ENCODE results near the gene HEATR3.
"Not testable (repeated sequence)": the region's sequence is repeated elsewhere in the genome, so short reads cannot be mapped to it uniquely, and the experiment has no call there.

The HEATR3 gene

DNA sequence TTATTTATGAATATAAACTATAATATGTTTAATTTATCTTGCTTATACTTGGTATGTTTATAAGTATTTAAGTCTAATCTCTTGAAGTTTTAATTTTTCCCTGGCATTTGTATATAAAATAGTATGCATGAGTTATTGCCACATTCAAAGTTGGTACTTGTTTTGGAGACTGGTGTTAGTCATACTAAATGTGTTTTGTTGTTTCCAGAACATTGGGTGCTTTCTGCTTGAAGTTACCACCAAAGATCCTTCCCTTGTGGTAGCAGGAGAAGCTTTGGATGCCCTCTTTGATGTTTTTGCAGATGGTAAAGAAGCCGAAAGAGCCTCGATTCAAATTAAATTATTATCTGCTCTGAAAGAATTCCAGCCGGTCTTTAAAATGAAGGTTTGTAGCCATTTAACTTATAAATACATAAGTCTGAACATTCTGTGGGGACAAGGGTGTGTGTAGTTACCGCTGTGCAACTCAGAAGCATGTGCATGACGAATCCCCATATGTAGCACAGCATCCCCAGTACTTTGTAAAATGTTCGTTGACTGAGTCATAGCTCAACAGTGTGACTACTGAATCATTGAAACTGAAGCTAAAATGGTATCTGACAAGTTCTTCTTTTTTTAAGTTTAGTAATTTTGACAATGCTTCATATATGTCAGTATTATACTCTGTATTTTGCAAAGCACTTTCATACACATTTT is 36.4 kb downstream of the HEATR3 start:
- DNase-seq (ENCODE audit: low spot score): no peak

DNA sequence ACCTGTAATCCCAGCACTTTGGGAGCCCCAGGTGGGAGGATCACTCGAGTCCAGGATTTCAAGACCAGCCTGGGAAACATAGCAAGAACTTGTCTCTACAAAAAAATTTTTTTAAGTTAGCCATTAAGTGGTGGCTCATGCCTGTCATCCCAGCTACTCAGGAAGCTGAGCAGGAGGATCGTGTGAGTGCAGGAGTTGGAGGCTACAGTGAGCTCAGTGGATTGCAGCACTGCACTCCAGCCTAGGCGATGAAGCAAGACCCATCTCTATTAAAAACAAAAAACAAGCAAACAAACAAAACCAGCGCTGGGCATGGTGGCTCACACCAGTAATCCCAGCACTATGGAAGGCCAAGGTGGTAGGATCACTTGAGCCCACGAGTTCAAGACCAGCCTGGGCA is 38.0 kb downstream of the HEATR3 start:
- DNase-seq (ENCODE audit: low spot score): no peak

DNA sequence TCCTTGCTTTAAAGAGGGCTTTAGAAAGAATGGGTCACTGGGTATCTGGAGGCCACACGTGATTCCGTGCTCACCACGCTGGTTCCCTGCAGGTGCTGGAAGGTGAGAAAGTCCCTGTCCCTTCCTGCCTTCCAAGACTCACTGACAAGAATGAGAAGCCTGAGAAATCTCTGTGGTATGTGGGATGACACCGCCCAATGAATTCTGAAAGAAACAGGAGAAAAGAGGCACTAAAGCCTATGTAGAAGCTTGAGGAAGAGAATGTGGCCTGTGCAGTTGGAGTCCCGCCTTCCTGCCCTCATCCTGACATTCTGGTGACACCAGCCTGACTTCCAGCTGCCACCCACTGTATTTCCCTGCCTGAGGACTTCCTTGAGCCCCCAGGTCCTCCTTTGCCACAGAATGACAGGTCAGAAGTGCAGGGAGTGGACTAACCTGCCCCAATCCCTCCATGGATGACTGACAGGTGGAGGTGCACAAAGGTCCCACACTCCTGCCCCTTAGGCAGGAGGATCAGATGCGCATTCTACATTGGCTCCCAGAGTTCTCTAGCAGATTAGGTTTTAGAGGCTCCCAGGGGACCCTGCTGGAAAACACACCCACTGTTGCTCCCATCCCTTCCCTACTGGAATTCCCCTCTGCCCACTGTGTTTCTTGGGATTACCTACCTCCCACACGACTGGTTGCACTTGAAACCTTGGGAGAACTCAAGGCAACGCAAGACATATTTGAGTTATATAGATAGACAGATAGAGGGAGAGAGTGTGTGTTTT is 48.8 kb downstream of the HEATR3 start:
- DNase-seq (ENCODE audit: low spot score): no peak

DNA sequence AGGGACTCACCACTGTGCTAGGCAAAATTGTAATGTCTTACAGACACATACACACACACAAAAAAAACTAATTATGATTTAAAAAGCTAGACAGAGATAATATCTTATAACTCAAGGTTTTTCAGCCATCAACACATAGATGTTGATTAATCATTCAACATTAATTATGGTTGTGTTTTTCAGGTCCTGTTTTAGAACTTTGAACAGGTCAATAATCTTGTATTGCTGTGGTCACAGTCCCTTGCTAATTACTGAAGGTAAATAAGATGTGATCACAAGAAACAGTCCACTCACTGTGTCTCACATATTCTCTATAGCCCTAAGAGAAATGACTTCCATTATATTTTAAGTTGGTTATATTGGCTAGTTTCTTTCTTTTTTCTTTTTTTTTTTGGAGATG is 54.9 kb downstream of the HEATR3 start:
- DNase-seq (ENCODE audit: low spot score): no peak

DNA sequence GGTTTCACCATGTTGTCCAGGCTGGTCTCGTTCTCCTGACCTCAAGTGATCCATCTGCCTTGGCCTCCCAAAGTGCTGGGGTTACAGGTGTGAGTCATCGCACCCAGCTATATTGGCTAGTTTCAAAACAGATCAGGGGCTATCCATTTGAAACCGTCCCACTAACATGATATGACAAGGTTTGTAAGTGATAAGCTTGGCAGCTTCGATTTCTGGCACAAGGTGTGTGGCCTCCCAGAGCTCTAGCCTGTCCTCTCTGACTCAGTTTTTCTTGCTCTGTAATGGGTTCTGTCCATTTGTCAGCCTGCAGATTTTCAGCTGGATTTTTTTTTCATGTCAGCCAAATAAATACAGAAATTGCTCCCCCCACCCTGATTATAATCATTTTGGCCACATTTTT is 55.5 kb downstream of the HEATR3 start:
- no peak for DNase-seq (ENCODE audit: low spot score)

DNA sequence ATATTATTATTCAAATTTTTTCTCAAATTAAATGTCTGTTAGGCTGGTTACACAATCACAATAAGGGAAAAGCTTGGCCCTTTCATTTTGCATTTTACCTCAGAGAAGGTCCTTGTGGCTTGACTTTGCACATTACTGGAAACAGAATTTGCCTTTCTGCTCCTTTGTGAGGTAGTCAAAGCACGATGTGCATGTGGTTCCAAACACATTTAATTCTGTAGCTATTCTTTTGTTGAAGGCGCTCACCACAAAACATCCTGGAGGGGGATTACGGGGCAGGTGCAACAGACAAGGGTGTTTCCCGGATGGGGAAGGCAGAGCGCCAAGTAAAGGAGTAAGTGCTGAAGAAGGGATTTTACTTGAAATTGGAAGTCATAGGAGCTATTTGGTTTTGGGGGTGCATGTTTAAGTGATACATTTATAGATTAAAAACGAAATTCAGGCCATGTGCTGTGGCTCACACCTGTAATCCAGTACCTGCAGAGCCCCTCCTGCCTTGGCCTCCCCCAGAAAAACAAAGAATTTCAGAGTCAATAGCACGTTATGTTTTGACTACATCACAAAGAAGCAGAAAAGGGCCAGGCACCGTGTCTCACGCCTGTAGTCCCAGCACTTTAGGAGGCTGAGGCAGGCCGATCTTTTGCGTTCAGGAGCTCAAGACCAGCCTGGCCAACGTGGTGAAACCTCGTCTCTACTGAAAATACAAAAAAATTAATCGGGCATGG is 56.1 kb downstream of the HEATR3 start:
- DNase-seq (ENCODE audit: low spot score): no peak

DNA sequence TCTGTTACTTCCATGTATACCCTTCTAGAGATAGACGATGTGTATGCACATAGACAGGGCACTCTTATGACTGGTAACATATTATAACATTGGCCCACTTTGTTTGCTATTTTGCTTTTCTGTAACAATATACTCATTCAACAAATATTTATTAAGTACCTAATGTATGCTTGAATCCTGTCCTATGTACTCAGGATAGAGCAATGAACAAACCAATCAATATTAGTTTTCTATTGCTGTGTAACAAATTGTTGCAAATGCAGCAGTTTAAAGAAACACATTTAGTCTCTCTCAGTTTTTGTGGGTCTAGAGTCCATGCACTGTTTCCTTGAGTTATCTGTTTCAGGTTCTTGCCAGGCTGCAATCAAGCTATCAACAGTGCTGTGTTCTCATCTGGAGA is 57.6 kb downstream of the HEATR3 start:
- DNase-seq (ENCODE audit: low spot score): no peak

DNA sequence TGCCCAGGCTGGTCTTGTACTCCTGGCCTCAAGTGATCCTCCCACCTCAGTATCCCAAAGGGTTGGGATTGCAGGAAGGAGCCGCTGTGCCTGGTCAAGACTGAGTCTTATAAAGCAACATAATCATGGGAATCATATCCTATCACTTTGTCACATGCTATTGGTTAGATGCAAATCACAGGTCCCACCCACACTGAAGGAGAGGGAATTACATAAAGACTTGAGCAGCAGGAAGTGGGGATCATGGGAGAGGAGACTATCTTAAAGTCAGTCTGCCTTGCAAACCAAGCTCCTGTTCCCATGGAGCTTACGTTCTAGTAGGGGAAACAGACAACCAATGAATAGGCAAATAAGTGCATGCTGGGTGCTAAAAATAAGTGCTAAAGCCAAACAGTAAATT is 59.0 kb downstream of the HEATR3 start:
- DNase-seq (ENCODE audit: low spot score): no peak

DNA sequence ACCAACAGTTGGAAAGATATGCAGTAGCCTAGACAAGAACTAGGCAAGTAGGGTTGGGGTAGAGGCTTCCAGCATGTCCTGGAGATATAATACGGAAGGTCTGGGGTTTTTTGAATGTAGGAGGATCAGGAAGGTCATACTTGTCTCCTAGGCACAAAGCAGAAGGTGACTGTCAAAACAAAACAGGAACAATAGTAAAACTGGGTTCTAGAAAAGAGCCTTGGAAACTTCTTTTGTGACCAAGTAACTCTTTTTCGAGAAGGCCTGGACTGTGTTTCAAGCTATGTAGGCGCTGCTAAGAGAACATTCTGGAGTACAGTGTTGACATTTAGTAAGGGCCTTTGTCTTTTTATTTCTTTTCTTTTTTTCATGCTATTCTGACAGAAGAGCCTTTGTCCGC is 60.4 kb downstream of the HEATR3 start:
- no peak for DNase-seq (ENCODE audit: low spot score)

DNA sequence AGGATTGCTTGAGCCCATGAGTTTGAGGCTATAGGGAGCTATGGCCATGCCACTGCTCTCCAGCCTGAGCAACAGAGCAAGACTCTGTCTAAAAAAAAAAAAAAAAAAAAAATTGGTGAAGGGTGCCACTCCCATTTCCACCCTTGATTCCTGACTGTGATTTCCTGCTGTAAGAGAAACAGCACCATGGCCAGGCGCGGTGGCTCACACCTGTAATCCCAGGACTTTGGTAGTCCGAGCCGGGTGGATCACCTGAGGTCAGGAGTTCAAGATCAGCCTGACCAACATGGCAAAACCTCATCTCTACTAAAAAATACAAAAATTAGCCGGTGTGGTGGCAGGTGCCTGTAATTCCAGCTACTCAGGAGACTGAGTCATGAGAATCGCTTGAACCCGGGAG is 66.8 kb downstream of the HEATR3 start:
- not testable (repeated sequence) for DNase-seq (ENCODE audit: low spot score)

DNA sequence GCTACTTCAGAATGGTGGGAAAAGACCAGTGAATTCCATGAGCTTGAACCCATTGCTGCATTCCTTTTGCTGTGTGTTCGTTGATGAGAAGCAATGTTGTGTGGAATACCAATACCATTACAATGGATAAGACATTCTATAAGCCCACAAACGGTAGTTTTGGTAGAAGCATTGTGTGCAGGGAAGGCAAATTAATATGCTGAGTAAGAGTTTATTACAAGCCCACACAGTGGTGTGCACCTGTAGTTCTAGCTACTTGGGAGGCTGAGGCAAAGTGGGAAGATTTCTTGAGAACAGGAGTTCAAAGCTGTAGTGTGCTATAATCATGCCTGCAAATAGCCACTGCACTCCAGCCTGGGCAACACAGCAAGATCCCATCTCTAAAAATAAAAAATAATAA is 67.4 kb downstream of the HEATR3 start:
- DNase-seq (ENCODE audit: low spot score): no peak

DNA sequence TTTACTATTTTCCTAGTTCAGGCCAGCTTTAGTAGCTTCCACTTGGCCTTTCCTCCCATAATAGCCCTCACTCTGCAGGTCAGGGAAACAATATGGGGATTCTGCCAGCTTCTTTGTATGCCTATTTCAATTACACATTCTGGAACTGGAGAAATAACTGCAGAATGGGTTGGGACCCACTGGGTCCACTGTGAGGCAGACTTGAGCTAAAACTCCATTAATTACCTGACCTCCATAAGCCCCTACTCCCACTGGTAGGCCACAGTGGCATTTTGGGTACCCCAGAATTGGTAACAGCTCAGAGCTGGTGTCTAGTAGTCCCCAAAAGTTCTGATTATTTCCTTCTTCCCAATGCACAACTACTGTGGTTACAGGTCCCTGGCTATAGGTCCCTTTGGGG is 70.6 kb downstream of the HEATR3 start:
- DNase-seq (ENCODE audit: low spot score): no peak

DNA sequence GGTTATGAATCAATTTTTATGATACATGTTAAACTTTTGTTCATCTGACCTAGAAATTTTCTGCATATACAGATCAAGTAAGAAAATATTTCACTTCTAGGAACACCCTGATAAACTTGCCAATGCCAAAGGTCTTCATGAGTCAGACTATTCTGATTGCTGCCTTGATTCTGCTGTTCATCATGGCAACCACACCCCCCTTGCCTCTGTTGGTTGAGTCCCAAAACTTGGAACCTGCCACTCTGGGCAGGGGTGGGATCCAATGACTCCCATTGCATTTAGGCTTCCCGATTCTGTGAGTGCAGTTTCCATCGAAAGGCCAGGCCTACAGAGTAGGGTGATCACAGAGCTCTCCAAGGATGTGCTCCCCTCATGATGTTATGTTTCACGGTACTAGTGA is 71.5 kb downstream of the HEATR3 start:
- no peak for DNase-seq (ENCODE audit: low spot score)

DNA sequence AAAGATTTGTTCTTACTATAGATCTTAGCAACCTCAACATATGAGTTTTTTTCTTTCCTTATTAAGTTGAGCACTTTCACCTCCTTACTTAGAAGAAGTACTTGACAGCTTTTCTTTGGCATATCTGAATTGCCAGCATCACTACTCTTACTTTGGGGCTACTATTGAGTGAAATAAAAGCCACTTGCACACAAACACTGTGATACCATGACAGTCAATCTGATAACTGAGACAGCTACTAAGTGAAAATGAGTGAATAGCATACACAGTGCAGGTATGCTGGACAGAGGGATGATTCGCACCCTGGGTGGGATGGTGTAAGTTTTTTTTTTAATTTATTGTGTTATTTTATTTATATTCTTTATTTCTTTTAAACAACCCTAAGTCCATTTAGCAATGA is 73.8 kb downstream of the HEATR3 start:
- DNase-seq (ENCODE audit: low spot score): no peak

DNA sequence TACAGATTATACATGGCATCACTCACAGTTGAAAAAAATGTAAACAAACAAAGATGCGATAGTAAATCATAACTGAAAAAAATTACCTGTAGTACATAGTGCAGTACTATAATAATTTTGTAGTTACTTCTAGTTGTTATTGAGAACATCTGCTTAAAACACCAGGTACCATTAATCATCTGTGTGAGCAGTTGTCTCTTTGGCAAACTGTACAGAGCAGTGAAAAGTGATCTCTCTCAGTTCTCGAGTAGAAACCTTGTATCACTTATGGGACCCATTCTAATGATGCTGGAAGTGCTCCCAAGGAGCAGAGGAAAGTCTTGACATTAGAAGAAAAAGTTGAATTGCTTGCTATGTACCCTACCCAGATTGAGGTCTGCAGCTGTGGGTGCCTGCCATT is 78.4 kb downstream of the HEATR3 start:
- no peak for DNase-seq (ENCODE audit: low spot score)

DNA sequence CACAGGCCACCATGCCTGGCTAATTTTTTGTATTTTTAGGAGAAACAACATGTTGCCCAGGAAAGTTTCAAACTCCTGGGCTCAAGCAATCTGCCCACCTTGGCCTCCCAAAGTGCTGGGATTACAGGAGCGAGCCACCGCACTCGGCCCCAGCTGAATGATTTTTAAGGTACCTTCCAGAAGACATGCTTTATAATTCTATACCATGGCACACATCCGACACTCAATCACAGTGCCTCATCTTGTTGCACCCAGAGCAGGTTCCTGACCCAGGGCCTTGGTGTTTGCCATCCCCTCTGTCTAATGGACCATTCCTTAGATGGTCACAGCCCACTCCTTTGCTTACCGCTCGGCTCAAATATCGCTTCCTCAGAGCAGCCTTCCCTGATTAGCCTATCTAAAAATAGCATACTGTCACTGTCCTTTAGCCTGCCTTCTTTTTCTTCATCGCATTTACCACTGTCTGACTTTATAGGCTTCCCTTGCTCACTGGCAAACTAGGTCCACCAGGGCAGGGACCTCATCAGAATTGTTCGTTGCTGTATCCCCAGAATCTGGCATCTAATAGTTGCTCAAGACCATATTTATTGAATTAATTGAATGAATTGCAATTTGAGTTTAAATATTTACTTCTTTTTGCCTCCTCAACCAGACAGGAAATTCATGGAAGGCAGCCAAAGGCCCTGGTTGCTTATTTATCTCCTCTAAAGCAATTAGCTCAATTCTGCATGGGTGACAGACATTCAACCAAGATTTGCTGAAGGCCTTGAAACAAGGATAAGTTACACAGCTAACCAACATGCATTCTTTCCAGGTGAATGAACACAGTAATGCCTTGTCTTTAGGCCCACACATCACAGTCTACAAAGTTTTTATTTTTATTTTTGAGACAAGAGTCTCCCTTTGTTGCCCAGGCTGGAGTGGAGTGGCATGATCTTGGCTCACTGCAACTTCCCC is 81.0 kb downstream of the HEATR3 start:
- no peak for DNase-seq (ENCODE audit: low spot score)

DNA sequence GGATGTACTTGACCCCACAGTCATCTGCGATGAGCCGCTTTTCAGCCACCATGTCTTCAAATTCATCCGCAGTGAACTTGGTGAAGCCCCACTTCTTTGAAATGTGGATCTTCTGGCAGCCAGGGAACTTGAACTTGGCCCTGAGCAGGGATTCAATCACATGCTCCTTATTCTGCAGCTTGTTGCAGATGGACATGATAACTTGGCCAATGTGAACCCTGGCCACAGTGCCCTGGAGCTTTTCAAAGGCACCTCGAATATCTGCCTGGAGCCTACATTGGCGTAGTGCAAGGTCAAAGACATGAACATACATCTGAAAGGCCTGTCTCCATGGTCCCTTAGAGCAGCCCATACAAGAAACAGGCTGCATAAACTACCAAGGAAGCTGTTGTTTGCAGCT is 85.6 kb downstream of the HEATR3 start:
- DNase-seq (ENCODE audit: low spot score): no peak

DNA sequence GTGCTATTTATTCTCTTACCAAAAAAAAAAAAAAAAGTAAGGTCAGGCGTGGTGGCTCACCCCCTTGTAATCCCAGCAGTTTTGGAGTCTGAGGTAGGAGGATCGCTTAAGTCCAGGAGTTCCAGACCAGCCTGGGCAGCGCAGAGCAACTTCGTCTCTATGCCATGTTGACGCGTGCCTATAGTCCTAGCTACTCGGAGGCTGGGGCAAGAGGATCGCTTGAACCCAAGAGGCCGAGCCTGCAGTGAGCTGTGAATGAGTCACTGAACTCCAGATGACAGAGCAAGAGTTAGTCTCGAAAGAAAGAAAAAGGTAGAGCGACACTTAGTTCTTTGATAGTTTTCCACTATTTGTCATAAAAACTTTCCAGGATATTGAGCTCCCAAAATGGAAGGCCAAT is 86.0 kb downstream of the HEATR3 start:
- no peak for DNase-seq (ENCODE audit: low spot score)

DNA sequence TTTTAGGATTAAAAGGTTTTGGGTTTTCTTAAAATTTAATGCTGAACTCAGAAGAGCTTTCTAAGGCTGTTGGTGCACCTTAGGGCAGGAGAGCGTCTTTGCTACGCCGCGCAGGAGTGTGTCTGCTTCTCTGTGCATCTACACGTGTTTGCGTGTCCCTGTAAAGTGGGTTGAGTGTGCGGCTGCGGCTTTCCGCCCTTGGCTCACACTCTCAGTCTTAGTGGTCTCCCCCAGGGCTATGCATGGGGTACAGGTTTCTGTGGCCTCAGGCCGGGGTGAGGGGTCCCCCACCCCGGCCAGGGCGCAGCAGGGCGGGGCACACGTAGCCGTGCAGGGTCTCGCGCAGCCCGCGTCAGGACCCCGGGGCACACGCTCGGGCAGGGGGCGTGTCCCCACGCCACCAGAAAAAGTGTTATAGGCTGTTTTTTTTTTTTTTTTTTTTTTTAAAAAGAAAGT is 86.6 kb downstream of the HEATR3 start:
- no peak for DNase-seq (ENCODE audit: low spot score)

DNA sequence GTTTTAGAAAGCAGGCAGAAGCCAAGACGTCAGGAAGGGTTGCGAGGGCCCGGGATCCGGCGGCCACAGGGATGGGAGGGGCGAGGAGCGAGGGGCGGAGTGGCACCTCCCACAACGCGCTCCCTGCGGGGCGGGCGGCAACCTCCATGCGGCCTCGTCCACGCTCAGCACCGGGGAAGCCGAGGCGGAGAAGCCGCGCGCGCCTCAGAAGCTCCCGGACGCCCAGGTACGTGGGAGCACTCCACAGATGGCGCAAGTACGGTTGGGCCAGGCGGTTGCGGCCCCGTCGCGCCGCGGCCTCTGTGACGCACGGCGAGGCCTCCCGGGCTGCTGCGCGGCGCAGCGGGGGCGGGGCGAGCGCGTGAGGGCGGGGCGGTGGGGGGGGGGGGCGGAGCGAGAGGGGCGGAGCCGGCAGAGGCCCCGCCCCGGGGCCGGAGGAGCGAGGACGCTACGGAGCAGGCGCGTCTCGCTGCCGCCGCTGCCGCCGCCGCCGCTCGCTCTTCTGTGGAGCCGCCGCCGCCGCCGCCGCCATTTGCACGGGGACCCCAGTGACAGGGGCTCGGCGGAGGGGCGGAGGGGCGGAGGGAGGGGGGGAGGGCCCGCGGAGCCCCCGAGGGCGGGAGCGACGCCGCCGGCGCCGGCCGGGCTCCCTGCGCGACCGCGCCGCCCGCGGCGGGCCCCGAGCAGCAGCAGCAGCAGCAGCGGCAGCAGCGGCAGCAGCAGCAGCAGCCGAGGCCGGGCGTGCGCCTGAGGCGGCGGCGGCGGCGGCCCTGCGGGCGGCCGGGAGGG is 87.2 kb downstream of the HEATR3 start, which contains the start of gene TENT4B:
TSS of gene TENT4B (plus strand) at position 500 of the 789 bp plus-strand sequence. CDS start 316 bp downstream, outside the sequence.
- DNase-seq (ENCODE audit: low spot score): peak; percentile 98
